Stimulated activated CD8-positive, alpha-beta memory T cell treated with anti-CD3 and anti-CD28 coated beads, Interleukin-4, amount 100 ng/mL, for 48 hours (primary cell): Measurements from ENCODE around the gene PPP1R1A.

Experiments used
- DNase-seq: peaks from one replicate; pipeline ENCODE4 v3.0.0-alpha.2; 2020

The PPP1R1A gene

GRCh38 chr12:54569995-54570528 lies 18.4 kb downstream of the PPP1R1A start:
- DNase-seq = no peak

DNA sequence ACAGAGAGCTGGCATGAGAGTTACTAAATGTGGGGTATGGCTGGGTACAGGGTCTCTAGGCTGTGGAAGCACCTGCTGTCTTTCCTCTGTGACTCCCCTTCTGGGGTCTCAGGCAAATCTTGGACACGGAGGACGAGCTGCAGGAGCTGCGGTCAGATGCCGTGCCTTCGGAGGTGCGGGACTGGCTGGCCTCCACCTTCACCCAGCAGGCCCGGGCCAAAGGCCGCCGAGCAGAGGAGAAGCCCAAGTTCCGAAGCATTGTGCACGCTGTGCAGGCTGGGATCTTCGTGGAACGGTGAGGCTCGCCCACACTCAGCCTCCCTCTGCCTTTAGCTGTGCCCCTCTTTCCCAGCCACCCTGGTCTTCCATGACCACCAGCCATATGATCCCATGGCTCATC lies 19.4 kb downstream of the PPP1R1A start:
- DNase-seq = no peak

DNA sequence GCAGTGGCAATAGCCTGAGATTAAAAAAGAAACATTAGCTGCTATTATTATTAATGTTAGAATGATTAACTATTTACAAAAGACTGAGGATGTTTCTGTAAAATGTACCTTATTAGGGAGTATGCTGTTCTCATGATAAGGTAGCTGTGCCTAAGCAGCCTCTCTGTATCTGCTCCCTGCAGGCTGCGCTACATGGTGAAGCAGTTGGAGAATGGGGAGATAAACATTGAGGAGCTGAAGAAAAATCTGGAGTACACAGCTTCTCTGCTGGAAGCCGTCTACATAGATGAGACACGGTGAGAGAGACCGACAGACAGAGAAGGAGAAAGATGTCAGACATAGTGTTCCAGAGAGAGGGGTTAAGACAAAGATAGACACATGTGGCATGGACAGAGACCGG lies 21.7 kb downstream of the PPP1R1A start:
- no peak for DNase-seq

DNA sequence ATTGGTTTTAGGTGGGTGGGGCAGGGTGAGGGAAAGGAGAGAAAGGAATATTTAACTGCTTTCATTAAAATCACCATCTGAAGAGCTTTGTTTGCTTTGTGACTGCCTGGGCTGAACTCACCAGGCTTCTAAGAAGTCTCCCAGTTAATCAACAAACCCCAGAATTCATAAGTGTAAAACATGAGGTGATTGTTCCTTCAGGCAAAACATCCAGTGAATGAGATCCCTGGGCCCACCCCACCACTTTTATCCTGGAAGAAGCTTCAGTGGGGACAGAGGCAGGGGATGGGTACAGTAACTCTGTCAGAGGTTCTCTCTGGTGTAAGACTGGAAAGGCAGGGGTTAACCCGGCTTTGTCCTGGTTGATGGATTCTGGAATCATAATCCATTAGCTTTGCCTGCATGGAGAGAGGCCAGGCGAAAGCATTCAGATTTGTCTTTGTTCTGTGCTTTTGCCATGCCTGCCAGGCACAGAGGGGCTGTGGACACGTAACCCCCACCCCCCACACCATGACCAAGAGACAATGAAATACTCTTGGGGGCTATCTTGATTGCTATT lies 22.4 kb downstream of the PPP1R1A start:
- no peak for DNase-seq

- DNase-seq = no peak
Measured at GRCh38 chr12:54565310-54565985, 23.0 kb downstream of the PPP1R1A start.

- DNase-seq = no peak
Measured at GRCh38 chr12:54564768-54565167, 23.7 kb downstream of the PPP1R1A start.

DNA sequence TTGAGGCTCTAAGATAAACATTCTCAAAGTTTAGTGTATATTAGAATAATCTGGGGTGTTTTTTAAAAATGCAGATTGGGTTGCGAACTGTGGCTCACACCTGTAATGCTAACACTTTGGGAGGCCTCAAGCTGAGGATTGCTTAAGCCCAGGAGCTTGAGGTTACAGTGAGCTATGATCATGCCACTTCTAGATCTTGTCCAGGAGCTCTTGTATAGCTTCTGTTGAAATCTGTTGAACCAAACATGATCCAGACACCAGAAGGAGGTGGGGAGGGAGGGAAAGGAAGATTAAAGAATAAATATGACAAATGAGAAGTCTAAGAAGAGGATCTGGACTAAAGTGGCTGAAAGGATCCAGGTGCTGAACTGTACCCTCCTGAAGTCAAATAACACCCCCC lies 24.7 kb downstream of the PPP1R1A start:
- DNase-seq = no peak

GRCh38 chr12:54562750-54563356 lies 25.6 kb downstream of the PPP1R1A start:
- no peak for DNase-seq

GRCh38 chr12:54561164-54561563 lies 27.3 kb downstream of the PPP1R1A start:
- peak; percentile 46 for DNase-seq

GRCh38 chr12:54560374-54560858 lies 28.0 kb downstream of the PPP1R1A start:
- peak; percentile 89 for DNase-seq

DNA sequence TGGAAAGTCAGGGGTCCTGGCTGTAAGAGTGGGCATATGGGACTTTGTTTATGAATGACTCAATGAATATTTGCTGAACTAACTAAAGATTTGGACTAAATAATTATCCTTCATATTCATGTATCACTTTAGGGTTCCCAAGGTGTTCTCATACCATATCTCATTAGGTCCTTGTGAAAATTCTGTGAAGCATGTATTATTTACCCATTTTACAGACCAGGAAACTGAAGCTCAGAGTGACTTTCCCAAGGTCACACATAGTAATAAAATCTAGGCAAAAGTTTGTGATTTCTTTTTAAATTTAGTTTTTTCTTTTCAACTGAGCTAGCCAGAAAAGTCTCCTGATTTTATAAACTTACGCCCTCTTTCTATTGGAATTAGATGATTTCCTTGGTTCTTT lies 29.7 kb downstream of the PPP1R1A start:
- DNase-seq = no peak

- no peak for DNase-seq
Measured at GRCh38 chr12:54558311-54558710, 30.1 kb downstream of the PPP1R1A start.

- DNase-seq = no peak
Measured at GRCh38 chr12:54555670-54556257, 32.7 kb downstream of the PPP1R1A start.

DNA sequence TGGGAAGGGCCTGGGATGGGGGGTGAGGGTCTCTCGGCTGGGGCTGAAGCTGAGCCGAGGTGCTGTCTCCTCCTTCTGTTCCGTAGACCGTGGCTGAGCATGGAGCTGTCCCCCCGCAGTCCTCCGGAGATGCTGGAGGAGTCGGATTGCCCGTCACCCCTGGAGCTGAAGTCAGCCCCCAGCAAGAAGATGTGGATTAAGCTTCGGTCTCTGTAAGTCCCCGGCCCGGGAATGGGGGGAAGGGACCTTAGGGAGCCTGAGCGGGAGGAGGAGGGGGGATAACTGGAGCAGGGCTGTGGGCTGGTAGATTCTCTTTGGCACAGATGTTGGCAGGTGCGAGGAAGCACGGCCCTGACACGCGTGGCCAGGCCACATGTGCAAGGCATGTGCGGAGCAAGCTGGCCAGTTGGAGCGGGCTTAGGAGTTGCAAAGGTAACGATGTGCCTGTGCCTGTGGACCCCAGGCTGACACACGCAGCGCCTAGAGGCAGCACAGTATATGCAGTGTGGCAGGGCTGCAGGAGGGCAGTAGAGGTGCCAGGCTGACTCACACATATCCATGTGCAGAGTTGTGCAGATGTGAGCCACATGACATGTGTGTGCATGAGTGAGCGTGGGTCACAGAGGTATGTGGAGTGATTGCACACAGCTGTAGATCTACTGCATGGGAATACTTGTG lies 38.5 kb downstream of the PPP1R1A start:
- DNase-seq = peak; percentile 52

- DNase-seq = no peak
Measured at GRCh38 chr12:54546511-54546910, 41.9 kb downstream of the PPP1R1A start.

GRCh38 chr12:54544743-54545142 lies 43.7 kb downstream of the PPP1R1A start:
- DNase-seq = no peak

DNA sequence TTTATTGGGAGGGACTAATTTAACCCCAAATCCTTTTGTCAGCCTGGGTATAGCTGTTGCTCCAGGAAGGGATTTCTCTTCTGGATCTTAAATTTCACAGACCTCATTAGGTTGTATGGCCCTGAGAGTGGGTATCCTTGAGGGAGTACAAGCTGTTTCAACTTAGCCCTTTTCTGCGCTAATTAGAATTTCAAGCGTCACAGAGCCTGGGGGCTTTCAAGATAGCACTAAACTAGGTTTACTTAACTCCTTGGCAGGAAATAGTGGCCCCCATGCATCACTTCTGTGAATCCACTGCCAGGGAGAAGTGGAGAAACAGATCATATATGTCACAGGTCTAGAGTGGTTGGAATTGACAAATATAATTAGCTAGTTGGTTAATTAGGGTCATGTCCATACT lies 44.9 kb downstream of the PPP1R1A start:
- DNase-seq = no peak

GRCh38 chr12:54541751-54542290 lies 46.6 kb downstream of the PPP1R1A start:
- DNase-seq = no peak

DNA sequence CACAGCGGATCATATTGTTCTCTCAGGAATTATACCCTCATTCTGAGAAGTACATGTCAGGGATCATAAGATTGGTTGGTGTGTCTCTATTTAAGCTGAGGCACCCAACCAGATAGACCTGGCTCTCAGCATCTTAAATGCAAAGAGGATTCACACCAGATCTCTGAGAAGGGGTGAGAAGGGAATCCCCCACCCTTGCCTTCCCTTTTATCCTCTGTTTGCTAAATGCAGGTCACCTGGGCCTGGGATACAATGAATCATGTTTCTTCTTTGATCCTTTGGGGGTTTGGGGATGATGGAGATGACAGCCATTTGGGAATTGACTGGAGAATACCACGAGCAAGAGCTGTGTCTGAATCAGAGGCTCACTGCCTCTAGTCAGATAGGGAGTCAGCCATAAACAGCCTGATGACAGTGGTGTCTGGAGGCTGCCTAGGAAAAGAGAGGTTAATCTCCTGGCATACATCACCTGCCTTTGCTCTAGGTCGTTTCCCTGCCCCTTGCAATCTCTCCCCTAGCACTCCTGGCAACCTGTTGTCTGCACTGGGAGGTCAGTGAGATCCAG lies 50.2 kb downstream of the PPP1R1A start:
- DNase-seq = no peak

- no peak for DNase-seq
Measured at GRCh38 chr12:54535474-54535873, 53.0 kb downstream of the PPP1R1A start.

DNA sequence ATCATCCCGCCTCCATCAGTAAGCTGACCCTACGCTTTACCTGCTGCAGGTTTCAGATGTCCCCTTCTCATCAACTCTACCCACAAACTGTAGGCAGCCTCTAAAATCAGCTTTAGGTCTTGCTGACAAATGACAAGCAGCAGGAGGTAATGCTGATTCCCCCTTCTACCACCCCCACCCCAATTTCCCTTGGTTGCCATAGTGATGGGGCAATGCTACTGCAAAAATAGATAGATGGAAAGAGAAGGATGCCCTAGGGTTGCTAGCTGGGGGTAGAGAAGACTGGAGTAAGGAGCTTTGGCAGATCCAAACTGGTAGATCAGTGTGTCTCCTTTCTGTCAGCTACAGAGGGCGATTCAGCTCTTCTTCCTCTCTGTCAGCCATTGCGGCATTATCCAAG lies 58.9 kb downstream of the PPP1R1A start:
- DNase-seq = no peak
